Neural cell (in vitro differentiated cells): ENCODE data around the gene LCE3C. TPM values are rescaled to one million over a fixed set of nuclear protein-coding genes. Genes with fewer than 3 reads are reported as not detected.

ENCODE experiments used
- H2AFZ ChIP-seq: fragments of 200-600, 300-800 bp; sonication (generic), shearing (Covaris generic); 2 replicates; pipeline ENCODE4 v1.6.0; 2014; ENCODE audit warnings: low read depth, mild to moderate bottlenecking, antibody characterized with exemption, low read length, moderate library complexity
- H3F3A ChIP-seq: fragments of 200-600 bp; shearing (Covaris generic); 2 replicates; pipeline ENCODE4 v1.6.1; 2016; ENCODE audit warnings: mild to moderate bottlenecking, moderate library complexity, mixed read lengths, antibody characterized with exemption, low read length; ENCODE audit not compliant: insufficient read depth, poor library complexity, severe bottlenecking
- H3K27ac ChIP-seq: fragments of 200-600, 300-800 bp; sonication (generic), shearing (Covaris generic); 2 replicates; pipeline ENCODE4 v1.5.1; 2014; ENCODE audit warnings: mild to moderate bottlenecking, low read length, moderate library complexity
- H3K27me3 ChIP-seq: fragments of 300-800, 200-600 bp; sonication (generic), shearing (Covaris generic); 2 replicates; pipeline ENCODE4 v1.6.0; 2014; ENCODE audit warnings: mild to moderate bottlenecking, low read depth, low read length, moderate library complexity; ENCODE audit not compliant: insufficient read depth
- H3K36me3 ChIP-seq: fragments of 300-800, 200-600 bp; sonication (generic), shearing (Covaris generic); 2 replicates; pipeline ENCODE4 v1.5.1; 2014; ENCODE audit warnings: mild to moderate bottlenecking, antibody characterized with exemption, low read length, moderate library complexity; ENCODE audit not compliant: insufficient read depth
- H3K4me2 ChIP-seq: fragments of 300-800, 200-600 bp; sonication (generic), shearing (Covaris generic); 2 replicates; pipeline ENCODE4 v1.6.0; 2014; ENCODE audit warnings: mild to moderate bottlenecking, low read length
- H3K4me3 ChIP-seq: fragments of 300-800, 200-600 bp; sonication (generic), shearing (Covaris generic); 2 replicates; pipeline ENCODE4 v1.5.1; 2014; ENCODE audit warnings: mild to moderate bottlenecking, low read length, moderate library complexity
- H3K79me2 ChIP-seq: fragments of 200-600 bp; shearing (Covaris generic); replicated peaks from 2 replicates; pipeline ENCODE4 v1.6.0; 2014; ENCODE audit warnings: mild to moderate bottlenecking, low read length, moderate library complexity; ENCODE audit not compliant: insufficient read depth
- H3K9ac ChIP-seq: fragments of 300-800, 200-600 bp; sonication (generic), shearing (Covaris generic); 2 replicates; pipeline ENCODE4 v1.6.1; 2016; ENCODE audit warnings: mild to moderate bottlenecking, low read length, mixed read lengths
- H3K9me2 ChIP-seq: fragments of 200-600 bp; shearing (Covaris generic); 2 replicates; pipeline ENCODE4 v1.6.1; 2016; ENCODE audit warnings: mild to moderate bottlenecking, low read length, mixed read lengths; ENCODE audit not compliant: insufficient read depth
- H3K9me3 ChIP-seq: fragments of 200-600, 300-800 bp; sonication (generic), shearing (Covaris generic); 2 replicates; pipeline ENCODE4 v1.6.1; 2016; ENCODE audit warnings: mild to moderate bottlenecking, mixed run types, low read length, moderate library complexity, mixed read lengths
- H4K20me1 ChIP-seq: fragments of 200-600 bp; shearing (Covaris generic); 2 replicates; pipeline ENCODE4 v1.6.1; 2016; ENCODE audit warnings: mild to moderate bottlenecking, mixed run types; ENCODE audit not compliant: insufficient read depth
- CTCF ChIP-seq: fragments of 450-650 bp; IDR thresholded peaks from 2 replicates; pipeline ENCODE4 v1.5.1; 2014; ENCODE audit warnings: antibody characterized with exemption, mild to moderate bottlenecking, moderate library complexity; ENCODE audit not compliant: poor library complexity, severe bottlenecking
- EP300 ChIP-seq: fragments of 450-650 bp; conservative IDR thresholded peaks from 2 replicates; pipeline ENCODE4 v1.6.1; 2014; ENCODE audit warnings: antibody characterized with exemption, mild to moderate bottlenecking, moderate library complexity; ENCODE audit not compliant: poor library complexity, severe bottlenecking
- EZH2 ChIP-seq: fragments of 200-600, 300-800 bp; shearing (Covaris generic), sonication (generic); IDR thresholded peaks from 2 replicates; pipeline ENCODE4 v1.6.1; 2014; ENCODE audit warnings: antibody characterized with exemption, low read length, borderline replicate concordance, mild to moderate bottlenecking; ENCODE audit not compliant: insufficient read depth, poor library complexity, severe bottlenecking
- MXI1 ChIP-seq: fragments of 450-650 bp; conservative IDR thresholded peaks from 2 replicates; pipeline ENCODE4 v1.6.1; 2014; ENCODE audit warnings: antibody characterized with exemption, mild to moderate bottlenecking; ENCODE audit not compliant: poor library complexity, severe bottlenecking
- POLR2AphosphoS5 ChIP-seq: IDR thresholded peaks from 2 replicates; pipeline ENCODE4 v1.6.1; 2012
- RAD21 ChIP-seq: fragments of 450-650 bp; conservative IDR thresholded peaks from 2 replicates; pipeline ENCODE4 v1.6.1; 2014; ENCODE audit warnings: antibody characterized with exemption, mild to moderate bottlenecking, moderate library complexity
- REST ChIP-seq: IDR thresholded peaks from 2 replicates; pipeline ENCODE4 v1.6.1; 2012; ENCODE audit warnings: borderline replicate concordance
- SMC3 ChIP-seq: fragments of 450-650 bp; conservative IDR thresholded peaks from 2 replicates; pipeline ENCODE4 v1.6.1; 2014; ENCODE audit warnings: antibody characterized with exemption, mild to moderate bottlenecking, moderate library complexity; ENCODE audit not compliant: poor library complexity
- TAF1 ChIP-seq: IDR thresholded peaks from 2 replicates; pipeline ENCODE4 v1.6.1; 2012; ENCODE audit warnings: low read depth
- polyA plus RNA-seq: library from polyadenylated mRNA; depleted of rRNA; stranded (reverse); fragments of >200 nt; gene quantifications from 2 replicates; pipeline ENCODE4 v1.2.3, GENCODE V29; 2014

LCE3C gene
- polyA plus RNA-seq, 1 donor from 2014 or later, result not detected

GRCh38 chr1:152643945-152644344 is 43.9 kb downstream of the LCE3C start:
- Histone ChIP-seq H3K79me2 (no peaks in the 10 kb centered on the region), H3K4me3 (no peak overlapping the region), H3F3A (no peaks in the 10 kb centered on the region), H3K4me2 (no peak overlapping the region), H3K9me2 (no peaks in the 10 kb centered on the region), H3K27ac (no peak overlapping the region), H3K9ac (no peak overlapping the region), H3K36me3 (no peaks in the 10 kb centered on the region), H3K27me3 (no peaks in the 10 kb centered on the region), H3K9me3 (peaks cover 7% of the 10 kb centered on the region), H4K20me1 (no peaks in the 10 kb centered on the region), H2AFZ (no peak overlapping the region)
- TF ChIP-seq EP300 (no peak), POLR2AphosphoS5 (no peak), SMC3 (no peak), MXI1 (no peak), RAD21 (no peak), EZH2 (no peak), TAF1 (no peak), REST (no peak), CTCF (no peak)

DNA sequence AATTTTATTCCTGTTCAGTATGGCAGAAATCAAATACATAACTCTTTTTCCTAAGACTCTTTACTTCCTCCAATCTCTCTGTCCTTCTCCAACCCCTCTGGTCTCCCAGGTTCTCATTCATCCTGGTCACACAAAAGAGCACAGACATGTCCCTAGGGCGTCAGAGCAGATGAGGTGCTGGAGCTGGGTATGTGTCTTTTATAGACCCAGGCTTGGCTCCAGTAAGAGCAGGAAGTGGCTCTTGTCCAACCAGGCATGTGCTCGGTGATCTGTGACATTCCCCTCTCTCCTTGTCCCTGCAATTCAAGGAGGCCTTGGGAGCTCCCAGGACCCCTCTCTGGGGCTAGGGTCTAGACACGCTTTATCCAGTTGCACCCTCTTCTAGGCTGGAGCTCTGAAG is 45.1 kb downstream of the LCE3C start:
- TF ChIP-seq EZH2 (no peak), POLR2AphosphoS5 (no peak), TAF1 (no peak), RAD21 (no peak), SMC3 (no peak), EP300 (no peak), MXI1 (no peak), CTCF (no peak), REST (no peak)
- H3K4me3 ChIP-seq, result no peak overlapping the region
- H3K9me3 ChIP-seq, result peaks cover 7% of the 10 kb centered on the region

More for the DNA sequence above, 45.1 kb downstream of the LCE3C start:
- no peak overlapping the region for H2AFZ ChIP-seq
- no peaks in the 10 kb centered on the region for H3K27me3 ChIP-seq
- no peaks in the 10 kb centered on the region for H3K36me3 ChIP-seq
- no peaks in the 10 kb centered on the region for H3K79me2 ChIP-seq
- H3K9me2 ChIP-seq, result no peaks in the 10 kb centered on the region
- H3K4me2 ChIP-seq, result no peak overlapping the region
- no peaks in the 10 kb centered on the region for H4K20me1 ChIP-seq
- no peak overlapping the region for H3K9ac ChIP-seq
- H3F3A ChIP-seq, result no peaks in the 10 kb centered on the region
- no peak overlapping the region for H3K27ac ChIP-seq
